LNCAP (cell line): ENCODE data around the gene IL19.

Experiments used
- TF ChIP-seq, protein P1 (sequence below): fragments of 450-650 bp; IDR thresholded peaks from 2 replicates; pipeline ENCODE4 v1.5.1; 2017; ENCODE audit warnings: mild to moderate bottlenecking

IL19 gene

DNA sequence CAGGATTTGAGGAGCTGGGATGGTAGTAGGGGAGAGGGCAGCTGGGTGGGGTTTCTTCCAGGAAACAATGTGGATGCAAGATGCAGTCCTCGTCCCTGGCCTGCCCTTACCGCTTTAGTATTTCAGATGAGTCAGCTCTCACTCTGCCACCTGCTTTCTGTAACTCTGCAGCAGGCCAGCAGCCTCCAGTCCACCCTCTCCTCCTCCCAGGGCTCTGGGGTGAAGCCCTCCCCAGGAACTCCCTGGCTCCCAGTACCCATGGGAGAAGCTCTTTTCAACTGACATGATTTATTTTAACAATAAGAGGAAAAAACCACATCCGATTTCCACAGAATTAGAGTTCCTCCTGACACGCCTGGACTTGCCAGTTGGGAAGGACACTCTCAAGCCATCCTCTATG, 55.8 kb downstream of the IL19 start:
- TF ChIP-seq, protein P1, sequence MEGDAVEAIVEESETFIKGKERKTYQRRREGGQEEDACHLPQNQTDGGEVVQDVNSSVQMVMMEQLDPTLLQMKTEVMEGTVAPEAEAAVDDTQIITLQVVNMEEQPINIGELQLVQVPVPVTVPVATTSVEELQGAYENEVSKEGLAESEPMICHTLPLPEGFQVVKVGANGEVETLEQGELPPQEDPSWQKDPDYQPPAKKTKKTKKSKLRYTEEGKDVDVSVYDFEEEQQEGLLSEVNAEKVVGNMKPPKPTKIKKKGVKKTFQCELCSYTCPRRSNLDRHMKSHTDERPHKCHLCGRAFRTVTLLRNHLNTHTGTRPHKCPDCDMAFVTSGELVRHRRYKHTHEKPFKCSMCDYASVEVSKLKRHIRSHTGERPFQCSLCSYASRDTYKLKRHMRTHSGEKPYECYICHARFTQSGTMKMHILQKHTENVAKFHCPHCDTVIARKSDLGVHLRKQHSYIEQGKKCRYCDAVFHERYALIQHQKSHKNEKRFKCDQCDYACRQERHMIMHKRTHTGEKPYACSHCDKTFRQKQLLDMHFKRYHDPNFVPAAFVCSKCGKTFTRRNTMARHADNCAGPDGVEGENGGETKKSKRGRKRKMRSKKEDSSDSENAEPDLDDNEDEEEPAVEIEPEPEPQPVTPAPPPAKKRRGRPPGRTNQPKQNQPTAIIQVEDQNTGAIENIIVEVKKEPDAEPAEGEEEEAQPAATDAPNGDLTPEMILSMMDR: no peak

DNA sequence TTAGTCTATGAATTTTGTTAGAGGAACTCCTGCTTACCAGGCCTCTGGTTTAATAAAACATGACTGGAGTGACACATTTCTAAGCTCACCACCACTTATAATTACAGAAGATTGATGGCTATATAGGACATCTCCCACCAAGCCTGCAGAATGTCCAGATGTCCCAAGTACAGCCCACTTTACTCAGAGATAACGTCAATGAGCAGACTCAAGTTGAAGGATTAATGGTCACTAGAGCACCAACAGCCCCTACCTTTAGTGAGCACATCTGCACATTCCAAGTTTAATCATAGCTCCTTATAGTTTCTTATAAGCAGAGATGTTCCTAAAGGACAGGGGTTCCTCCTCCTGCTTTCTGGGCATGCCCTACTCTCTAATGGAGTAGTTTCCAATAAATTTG, 57.5 kb downstream of the IL19 start:
- TF ChIP-seq, protein P1: no peak

DNA sequence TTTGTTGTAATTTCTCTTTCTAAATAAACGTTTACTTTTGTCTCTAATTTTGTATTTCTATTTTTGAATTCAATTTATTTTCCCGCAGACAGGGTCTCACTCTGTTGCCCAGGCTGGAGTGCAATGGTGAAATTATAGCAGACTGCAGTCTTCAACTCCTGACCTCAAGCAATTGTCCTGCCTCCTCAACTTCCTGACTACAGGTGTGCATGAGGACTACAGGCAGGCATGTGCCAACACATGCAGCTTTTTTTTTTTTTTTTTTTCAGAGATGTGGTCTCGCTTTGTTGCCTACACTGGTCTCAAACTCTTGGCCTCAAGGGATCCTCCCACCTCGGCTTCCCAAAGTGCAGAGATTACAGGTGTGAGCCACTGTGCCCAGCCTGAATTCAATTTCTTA, 58.2 kb downstream of the IL19 start:
- TF ChIP-seq, protein P1: no peak

DNA sequence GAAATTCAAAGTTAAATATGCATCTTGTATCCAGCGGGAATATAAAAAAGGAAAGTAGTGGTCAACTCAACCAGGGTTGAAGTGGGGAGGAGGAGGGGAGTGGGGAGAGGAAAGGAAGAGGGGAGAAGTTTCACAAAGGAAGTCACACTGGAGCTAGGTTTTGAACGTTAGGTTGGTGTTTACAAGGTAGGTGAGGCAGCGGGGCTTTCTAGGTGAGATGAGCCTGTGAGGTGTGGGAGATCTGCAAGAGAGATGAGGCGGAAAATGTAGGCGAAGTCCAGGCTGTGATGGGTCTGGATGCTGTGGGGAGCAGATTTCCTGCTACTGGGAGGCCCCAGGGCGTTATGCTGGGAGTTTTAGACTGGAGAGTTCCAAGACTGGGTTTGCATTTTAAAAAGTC, 58.7 kb downstream of the IL19 start:
- TF ChIP-seq, protein P1: no peak

DNA sequence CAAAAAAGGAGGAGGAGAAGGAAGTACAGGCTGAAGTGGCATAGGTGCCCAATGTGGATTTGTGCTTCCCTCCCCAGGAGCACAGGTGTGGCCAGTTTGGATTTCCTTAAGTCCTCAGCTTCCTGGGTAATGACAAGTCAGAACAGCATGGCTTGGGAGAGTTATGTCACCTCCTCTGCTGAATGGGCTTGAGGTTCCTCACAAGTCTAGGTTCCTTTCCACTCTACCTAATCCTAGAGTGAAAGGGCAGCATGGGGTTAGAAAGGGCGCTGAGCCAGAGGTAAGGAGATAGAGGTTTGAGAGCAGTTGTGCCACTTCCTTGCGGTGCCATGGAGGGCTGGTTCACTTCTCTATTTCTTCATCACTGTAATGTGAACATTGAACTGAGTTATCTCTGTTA, 59.3 kb downstream of the IL19 start:
- TF ChIP-seq, protein P1: no peak

DNA sequence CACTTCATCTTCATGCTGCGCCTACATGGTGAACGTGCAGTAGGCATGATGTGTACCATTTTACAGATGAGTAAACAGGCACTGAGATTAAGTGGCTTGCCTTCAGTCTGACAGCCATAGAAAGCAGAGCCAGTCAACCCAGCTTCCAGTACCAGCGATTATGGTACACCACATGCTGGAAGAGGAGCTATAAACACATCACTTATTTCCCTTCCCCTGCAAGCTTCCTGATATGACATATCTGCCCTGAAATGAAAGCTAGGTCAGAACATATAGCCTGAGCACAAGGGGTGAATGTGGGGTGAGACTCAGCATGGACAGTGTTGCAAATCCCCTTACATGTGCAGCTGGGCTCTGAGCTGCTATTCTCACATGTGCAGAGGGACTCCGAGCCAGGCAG, 61.1 kb downstream of the IL19 start:
- TF ChIP-seq, protein P1: no peak

DNA sequence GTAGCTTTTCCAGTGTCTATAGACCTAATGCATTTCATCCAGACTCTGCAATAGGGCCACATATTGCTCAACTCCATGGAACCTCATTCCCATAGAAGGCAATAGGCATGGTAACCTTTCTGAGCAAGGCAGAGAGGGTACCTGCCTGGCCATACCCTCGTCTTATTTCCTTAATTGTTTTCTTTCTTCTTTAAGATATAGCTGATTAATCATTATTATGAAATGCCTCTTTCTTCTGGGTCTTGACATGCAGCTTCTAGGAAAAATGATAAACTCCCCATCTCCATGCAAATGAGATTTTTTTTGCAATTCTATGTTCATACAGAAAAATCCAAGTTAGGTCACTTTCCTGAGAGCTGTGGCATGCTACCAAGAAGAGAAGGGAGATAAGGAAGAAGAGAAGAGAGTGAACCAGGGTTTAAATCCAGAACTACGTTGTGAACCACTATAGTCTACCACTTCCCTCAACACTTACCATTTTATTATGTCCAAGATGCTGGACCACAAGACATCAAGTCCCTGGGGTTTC, 61.8 kb downstream of the IL19 start:
- TF ChIP-seq, protein P1: no peak

DNA sequence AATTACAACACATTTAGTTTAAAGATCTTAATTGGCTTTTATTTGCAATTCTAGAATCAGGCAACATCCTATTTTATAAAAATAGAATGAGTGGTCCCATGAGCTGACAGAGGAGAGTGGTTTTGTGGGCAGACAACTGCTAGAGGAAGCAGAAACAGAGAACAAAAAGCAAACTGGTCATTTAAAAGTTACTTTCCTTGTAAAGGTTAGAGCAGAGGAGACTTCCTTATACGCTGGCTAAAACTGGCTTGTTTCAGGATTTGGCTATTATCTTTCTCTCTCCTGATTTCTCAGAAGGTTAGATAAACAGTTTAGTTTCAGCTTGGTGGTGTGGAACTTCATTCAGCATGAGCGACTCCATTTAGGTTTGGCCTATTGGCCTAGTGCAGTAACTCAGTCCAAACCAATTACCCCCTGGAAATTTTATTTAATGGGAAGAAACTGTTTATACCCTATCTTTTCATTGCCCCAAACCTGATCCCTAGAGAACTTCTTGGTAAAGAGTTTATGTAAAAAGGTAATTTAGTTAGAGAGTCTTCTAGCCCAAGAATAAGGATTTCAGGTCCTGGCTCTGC, 62.6 kb downstream of the IL19 start:
- TF ChIP-seq, protein P1: no peak
